HFF-Myc (cell line): ENCODE results near the gene HECTD2.
"Not testable (repeated sequence)": the region's sequence is repeated elsewhere in the genome, so short reads cannot be mapped to it uniquely, and the experiment has no call there.

Source experiments
- DNase-seq: peaks from one replicate; pipeline ENCODE4 v3.0.0-alpha.2; 2011; ENCODE audit warnings: low read depth; ENCODE audit errors: extremely low read depth
- H3K4me3 ChIP-seq: replicated peaks from 2 replicates; pipeline ENCODE4 v1.5.1; 2011; ENCODE audit warnings: low read depth, mild to moderate bottlenecking, control low read depth, low read length
- CTCF ChIP-seq: IDR thresholded peaks from 2 replicates; pipeline ENCODE4 v1.5.1; 2012; ENCODE audit warnings: mild to moderate bottlenecking, low read depth, low read length, control low read depth; ENCODE audit errors: missing control alignments

Gene HECTD2

GRCh38 chr10:91374052-91374451 is 36.1 kb upstream of the HECTD2 start:
- no peak for DNase-seq
- TF ChIP-seq CTCF = no peak
- no peak overlapping the region for H3K4me3 ChIP-seq

- no peak for TF ChIP-seq CTCF
- no peak overlapping the region for H3K4me3 ChIP-seq
- no peak for DNase-seq
Measured at GRCh38 chr10:91378061-91378460, 32.1 kb upstream of the HECTD2 start.

- DNase-seq = no peak
- H3K4me3 ChIP-seq = no peak overlapping the region
- no peak for TF ChIP-seq CTCF
Measured at GRCh38 chr10:91380873-91381256, 29.3 kb upstream of the HECTD2 start.

- H3K4me3 ChIP-seq = no peak overlapping the region
- no peak for DNase-seq
- TF ChIP-seq CTCF = no peak
Measured at GRCh38 chr10:91381257-91381891, 28.8 kb upstream of the HECTD2 start.

GRCh38 chr10:91385306-91386085 is 24.6 kb upstream of the HECTD2 start:
- no peak overlapping the region for H3K4me3 ChIP-seq
- no peak for TF ChIP-seq CTCF
- no peak for DNase-seq

- no peak overlapping the region for H3K4me3 ChIP-seq
- no peak for DNase-seq
- TF ChIP-seq CTCF = peak; percentile 43
Measured at GRCh38 chr10:91389636-91390512, 20.3 kb upstream of the HECTD2 start.

GRCh38 chr10:91390513-91390825 is 19.7 kb upstream of the HECTD2 start:
- DNase-seq, H3K4me3 ChIP-seq: not testable (repeated sequence)
